PFSK-1 (cell line): ENCODE data around the gene ZNF618.

Source experiments
- FOXP2 ChIP-seq: optimal IDR thresholded peaks from 2 replicates; pipeline ENCODE3; 2011; ENCODE audit warnings: borderline replicate concordance, control low read depth, inconsistent platforms; ENCODE audit not compliant: insufficient read depth; ENCODE audit errors: extremely low read length, extremely low read depth
- POLR2AphosphoS5 ChIP-seq: IDR thresholded peaks from 2 replicates; pipeline ENCODE4 v1.6.1; 2012; ENCODE audit warnings: low read depth, mild to moderate bottlenecking, control low read depth, low read length, moderate library complexity
- REST ChIP-seq, 2 experiments: IDR thresholded peaks; 2 replicates each; pipeline versions ENCODE4 v1.6.1 to v1.8.0; 2011 to 2012; ENCODE audit warnings: low read depth in 2 of 2, low read length in 2 of 2, control low read depth in 1 of 2, inconsistent platforms in 1 of 2, mild to moderate bottlenecking in 1 of 2, moderate library complexity in 1 of 2; ENCODE audit not compliant: insufficient read depth in 1 of 2
- SIN3A ChIP-seq: IDR thresholded peaks from 2 replicates; pipeline ENCODE4 v1.6.1; 2012; ENCODE audit warnings: mild to moderate bottlenecking, low read length, moderate library complexity, borderline replicate concordance; ENCODE audit not compliant: insufficient read depth
- TAF1 ChIP-seq: IDR thresholded peaks from 2 replicates; pipeline ENCODE4 v1.6.1; 2012; ENCODE audit warnings: low read length, control low read depth, borderline replicate concordance; ENCODE audit not compliant: insufficient read depth

ZNF618 gene

GRCh38 chr9:113887436-113887835 lies 11.3 kb downstream of the ZNF618 start:
- TF ChIP-seq FOXP2 (no peak), POLR2AphosphoS5 (no peak)

DNA sequence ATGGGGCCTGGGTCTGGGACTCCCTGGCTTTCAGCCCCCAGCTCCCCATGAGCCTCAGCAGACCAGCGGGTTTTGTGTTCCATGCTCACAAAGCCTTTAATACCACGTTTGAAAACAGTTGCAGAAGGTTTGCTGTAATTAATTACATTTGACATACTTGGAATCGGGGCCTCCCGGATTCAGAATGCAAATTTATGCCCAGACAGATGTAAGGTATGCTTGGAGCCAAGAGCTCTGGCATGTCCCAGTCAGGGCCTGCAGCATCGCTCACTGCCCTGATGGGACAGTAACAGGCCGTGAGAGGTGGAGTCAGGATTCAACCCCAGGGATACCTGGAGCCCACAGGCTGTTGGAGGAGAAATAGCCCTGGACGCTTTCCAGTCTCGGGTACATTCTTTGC lies 12.2 kb downstream of the ZNF618 start:
- TF ChIP-seq POLR2AphosphoS5: no peak
- no peak for TF ChIP-seq TAF1
- no peak for TF ChIP-seq FOXP2

DNA sequence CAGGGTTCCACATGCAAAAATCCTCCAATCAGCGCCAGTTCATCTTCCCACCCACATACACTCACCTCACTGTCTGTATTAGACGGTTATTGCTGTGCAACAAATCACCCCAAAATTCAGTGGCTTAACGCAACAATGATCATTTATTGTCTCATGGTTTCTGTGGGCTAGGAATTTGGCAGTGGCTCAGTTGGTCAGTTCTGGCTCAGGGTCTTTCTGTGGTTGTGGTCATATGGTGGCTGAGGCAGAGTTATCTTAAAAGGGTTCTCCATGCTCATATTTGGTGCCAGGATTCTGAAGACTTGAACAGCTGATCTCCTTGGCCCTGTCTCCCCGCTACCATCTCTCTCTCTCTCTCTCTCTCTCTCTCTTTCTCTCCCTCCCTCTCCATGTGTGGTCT lies 12.9 kb downstream of the ZNF618 start:
- TF ChIP-seq FOXP2 (no peak), SIN3A (no peak), TAF1 (no peak), REST (IDR thresholded peaks at IDR 0.05; ENCODE audit: insufficient read depth in 1 of 2, low read depth in 2 of 2, low read length in 2 of 2) (no peak), POLR2AphosphoS5 (no peak)

DNA sequence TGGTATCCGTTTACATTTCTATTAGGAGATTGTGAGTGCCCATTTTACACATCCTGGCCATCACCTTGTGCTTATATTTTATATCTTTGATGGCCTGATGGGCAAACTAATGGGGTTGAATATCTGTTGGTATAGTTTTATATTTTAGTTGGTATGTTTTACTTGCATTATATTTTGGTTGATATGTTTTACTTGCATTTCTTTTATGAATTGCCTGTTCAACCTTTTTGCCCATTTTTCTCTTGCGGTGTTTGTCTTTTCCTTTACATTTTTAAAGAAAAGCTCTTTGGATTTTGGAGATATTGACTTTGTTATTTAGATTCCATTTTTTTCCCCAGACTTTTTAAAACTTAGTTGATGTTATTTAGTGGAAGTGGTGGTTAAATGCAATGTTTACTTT lies 14.6 kb downstream of the ZNF618 start:
- TF ChIP-seq TAF1 (no peak), SIN3A (no peak), FOXP2 (no peak), REST (IDR thresholded peaks at IDR 0.05; ENCODE audit: insufficient read depth in 1 of 2, low read depth in 2 of 2, low read length in 2 of 2) (no peak), POLR2AphosphoS5 (no peak)

DNA sequence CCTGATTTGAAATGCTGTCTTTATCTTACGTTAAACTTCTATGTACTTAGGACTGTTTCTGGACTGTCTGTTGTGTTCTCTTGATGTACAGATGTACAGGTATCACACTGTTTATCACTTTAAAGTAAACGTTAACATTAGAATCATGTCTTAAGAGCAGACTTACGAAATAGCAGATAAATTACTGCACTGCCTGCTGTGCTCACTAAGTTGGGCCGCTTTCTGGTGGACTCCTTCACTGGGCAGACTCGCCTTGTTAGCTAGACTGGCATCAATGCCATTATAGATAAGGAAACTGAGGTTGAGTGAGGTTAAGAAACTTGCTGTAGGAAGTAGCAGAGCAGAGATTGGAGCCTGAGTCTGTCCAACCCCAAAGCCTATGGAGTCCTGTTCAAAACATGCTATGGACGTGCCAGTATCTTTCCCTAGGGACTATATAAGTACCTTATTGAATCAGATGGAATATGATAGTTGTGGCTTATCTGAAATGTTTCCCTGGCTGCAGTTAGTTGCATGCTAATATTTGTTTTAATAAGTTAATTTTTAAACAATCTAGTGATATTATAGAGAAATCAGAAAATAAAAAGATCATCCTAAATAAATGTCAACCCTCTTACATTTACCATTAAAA lies 16.9 kb downstream of the ZNF618 start:
- TF ChIP-seq SIN3A (no peak), TAF1 (no peak), REST (IDR thresholded peaks at IDR 0.05; ENCODE audit: insufficient read depth in 1 of 2, low read depth in 2 of 2, low read length in 2 of 2) (no peak), FOXP2 (no peak), POLR2AphosphoS5 (no peak)

DNA sequence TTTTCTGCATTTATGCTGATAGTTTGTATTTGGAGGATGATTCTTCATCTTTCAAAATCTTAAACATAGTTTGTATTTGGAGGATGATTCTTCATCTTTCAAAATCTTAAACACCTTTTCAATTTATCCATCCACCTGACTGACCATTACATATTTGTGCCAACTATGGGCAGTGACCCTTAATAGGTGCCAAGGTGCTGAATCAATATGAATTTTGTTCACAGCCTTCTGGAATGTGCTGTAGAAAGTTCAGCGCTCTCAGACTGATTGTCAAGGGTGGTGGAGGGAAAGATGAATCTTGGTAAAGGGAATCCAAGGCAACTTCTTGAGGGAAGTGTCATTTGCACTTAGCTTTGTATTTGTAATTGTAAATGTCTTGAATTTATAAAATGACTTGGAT lies 18.1 kb downstream of the ZNF618 start:
- no peak for TF ChIP-seq FOXP2

- no peak for TF ChIP-seq REST (IDR thresholded peaks at IDR 0.05; ENCODE audit: insufficient read depth in 1 of 2, low read depth in 2 of 2, low read length in 2 of 2)
- TF ChIP-seq FOXP2: no peak
- no peak for TF ChIP-seq TAF1
- no peak for TF ChIP-seq POLR2AphosphoS5
- TF ChIP-seq SIN3A: no peak
Observed at GRCh38 chr9:113895526-113895925, 19.4 kb downstream of the ZNF618 start.
